ENCODE data around the gene CARHSP1. TPM values are rescaled to one million over a fixed set of nuclear protein-coding genes. Genes with fewer than 3 reads are reported as not detected.
"Not testable (repeated sequence)": the region's sequence is repeated elsewhere in the genome, so short reads cannot be mapped to it uniquely, and the experiment has no call there.

Gene CARHSP1
- total and polyA plus RNA-seq, 4 experiments from 2014 or later, result 33.2 to 57.2 (median 41.3) TPM

GRCh38 chr16:8845699-8846298 lies 23.0 kb downstream of the CARHSP1 start:
- Histone ChIP-seq H3K9me3 (ENCODE audit: control insufficient read depth in 1 of 2, low read length in 2 of 2) (no peaks in the 10 kb centered on the region), H3K27ac (ENCODE audit: low read depth, low read length) (no peak overlapping the region), H3K4me3 (ENCODE audit: low read length in 2 of 2) (no peak overlapping the region), H3K36me3 (ENCODE audit: insufficient read depth, low read length) (peaks cover 21% of the 10 kb centered on the region), H3K27me3 (ENCODE audit: insufficient read depth, low read length) (no peaks in the 10 kb centered on the region), H3K4me1 (ENCODE audit: insufficient read depth, low read length) (peaks cover 7% of the 10 kb centered on the region)
- Mint-ChIP-seq H3K4me3 (no peak overlapping the region), H3K9me3 (peaks cover 0 to 2% (median 0%) of the 10 kb centered on the region in 8 donors), H3K36me3 (peaks cover 14 to 42% of the 10 kb centered on the region in 2 donors), H3K27ac (peak overlapping the region in 1 of 7 donors; percentile 61), H3K4me1 (peaks cover 17 to 55% (median 30%) of the 10 kb centered on the region in 4 donors), H3K27me3 (no peaks in the 10 kb centered on the region)
- no peak for DNase-seq
- intact Hi-C loops (cut with micrococcal nuclease), result no loop called here
- ChIA-PET CTCF (ENCODE audit: partially characterized antibody) (no interaction called here), POLR2A (ENCODE audit: partially characterized antibody) (interaction anchor here (0.6 kb wide), 1 partner anchor 14 kb away, joined by 3 read pairs; no protein-coding TSS in a partner anchor)

- Mint-ChIP-seq H3K36me3 (peaks cover 11 to 23% of the 10 kb centered on the region in 2 donors), H3K4me3 (peak overlapping the region in 4 of 8 donors; percentile 2 to 57 (median 25)), H3K4me1 (peaks cover 7 to 39% (median 19%) of the 10 kb centered on the region in 4 donors), H3K27ac (peak overlapping the region in 3 of 7 donors; percentile 9 to 81 (median 33))
- POLR2A ChIA-PET (ENCODE audit: partially characterized antibody); H3K27ac ChIP-seq (ENCODE audit: low read depth, low read length); H3K27me3 ChIP-seq (ENCODE audit: insufficient read depth, low read length); H3K36me3 ChIP-seq (ENCODE audit: insufficient read depth, low read length); H3K27me3 Mint-ChIP-seq; H3K4me1 ChIP-seq (ENCODE audit: insufficient read depth, low read length); H3K9me3 ChIP-seq (ENCODE audit: control insufficient read depth in 1 of 2, low read length in 2 of 2); CTCF ChIA-PET (ENCODE audit: partially characterized antibody); intact Hi-C loops (cut with micrococcal nuclease); H3K4me3 ChIP-seq (ENCODE audit: low read length in 2 of 2); DNase-seq; H3K9me3 Mint-ChIP-seq: not testable (repeated sequence)
Measured at GRCh38 chr16:8843296-8843695, 25.5 kb downstream of the CARHSP1 start.

GRCh38 chr16:8842016-8842415 lies 26.8 kb downstream of the CARHSP1 start:
- H3K36me3 Mint-ChIP-seq, result peaks cover 11 to 12% of the 10 kb centered on the region in 2 donors
- DNase-seq, result not testable (repeated sequence)
- H3K27ac Mint-ChIP-seq, result peak overlapping the region; percentile 14 to 94 (median 78)

GRCh38 chr16:8837594-8837993 lies 31.2 kb downstream of the CARHSP1 start:
- intact Hi-C loops (cut with micrococcal nuclease); DNase-seq; H3K4me3 Mint-ChIP-seq; H3K9me3 Mint-ChIP-seq; H3K27me3 Mint-ChIP-seq; H3K27ac Mint-ChIP-seq; H3K27ac ChIP-seq (ENCODE audit: low read depth, low read length); H3K4me1 ChIP-seq (ENCODE audit: insufficient read depth, low read length); H3K27me3 ChIP-seq (ENCODE audit: insufficient read depth, low read length); POLR2A ChIA-PET (ENCODE audit: partially characterized antibody); H3K36me3 ChIP-seq (ENCODE audit: insufficient read depth, low read length); H3K9me3 ChIP-seq (ENCODE audit: control insufficient read depth in 1 of 2, low read length in 2 of 2); H3K36me3 Mint-ChIP-seq; CTCF ChIA-PET (ENCODE audit: partially characterized antibody); H3K4me3 ChIP-seq (ENCODE audit: low read length in 2 of 2): not testable (repeated sequence)
- peaks cover 10 to 20% (median 11%) of the 10 kb centered on the region in 4 donors for H3K4me1 Mint-ChIP-seq

More at GRCh38 chr16:8842016-8842415, 26.8 kb downstream of the CARHSP1 start:
- H3K36me3 ChIP-seq (ENCODE audit: insufficient read depth, low read length); CTCF ChIA-PET (ENCODE audit: partially characterized antibody); H3K27me3 ChIP-seq (ENCODE audit: insufficient read depth, low read length); POLR2A ChIA-PET (ENCODE audit: partially characterized antibody); H3K9me3 ChIP-seq (ENCODE audit: control insufficient read depth in 1 of 2, low read length in 2 of 2); H3K4me1 ChIP-seq (ENCODE audit: insufficient read depth, low read length); H3K27ac ChIP-seq (ENCODE audit: low read depth, low read length); H3K9me3 Mint-ChIP-seq; intact Hi-C loops (cut with micrococcal nuclease); H3K27me3 Mint-ChIP-seq; H3K4me3 ChIP-seq (ENCODE audit: low read length in 2 of 2): not testable (repeated sequence)
- peaks cover 7 to 39% (median 19%) of the 10 kb centered on the region in 4 donors for H3K4me1 Mint-ChIP-seq
- peak overlapping the region in 5 of 8 donors; percentile 3 to 62 (median 47) for H3K4me3 Mint-ChIP-seq

GRCh38 chr16:8836797-8837196 lies 32.0 kb downstream of the CARHSP1 start:
- H3K4me3 Mint-ChIP-seq; H3K4me1 ChIP-seq (ENCODE audit: insufficient read depth, low read length); H3K27ac Mint-ChIP-seq; H3K27me3 Mint-ChIP-seq; H3K9me3 ChIP-seq (ENCODE audit: control insufficient read depth in 1 of 2, low read length in 2 of 2); DNase-seq; POLR2A ChIA-PET (ENCODE audit: partially characterized antibody); H3K36me3 Mint-ChIP-seq; H3K9me3 Mint-ChIP-seq; H3K27me3 ChIP-seq (ENCODE audit: insufficient read depth, low read length); intact Hi-C loops (cut with micrococcal nuclease); H3K27ac ChIP-seq (ENCODE audit: low read depth, low read length); H3K36me3 ChIP-seq (ENCODE audit: insufficient read depth, low read length); H3K4me3 ChIP-seq (ENCODE audit: low read length in 2 of 2): not testable (repeated sequence)
- H3K4me1 Mint-ChIP-seq, result peaks cover 3 to 13% (median 5%) of the 10 kb centered on the region in 4 donors
- CTCF ChIA-PET (ENCODE audit: partially characterized antibody), result interaction anchor here (1.1 kb wide), 1 partner anchor 34 kb away, joined by 4 read pairs; no protein-coding TSS in a partner anchor

- peaks cover 0 to 13% (median 9%) of the 10 kb centered on the region in 4 donors for H3K4me1 Mint-ChIP-seq
- no peaks in the 10 kb centered on the region for H3K9me3 ChIP-seq (ENCODE audit: control insufficient read depth in 1 of 2, low read length in 2 of 2)
- no peak overlapping the region for H3K4me3 ChIP-seq (ENCODE audit: low read length in 2 of 2)
- H3K4me1 ChIP-seq (ENCODE audit: insufficient read depth, low read length), result no peaks in the 10 kb centered on the region
- no peaks in the 10 kb centered on the region for H3K27me3 ChIP-seq (ENCODE audit: insufficient read depth, low read length)
- H3K36me3 ChIP-seq (ENCODE audit: insufficient read depth, low read length), result peaks cover 23% of the 10 kb centered on the region
- DNase-seq, result no peak
- H3K27me3 Mint-ChIP-seq, result no peaks in the 10 kb centered on the region
- H3K9me3 Mint-ChIP-seq, result no peaks in the 10 kb centered on the region
- no peak overlapping the region for H3K27ac ChIP-seq (ENCODE audit: low read depth, low read length)
- ChIA-PET CTCF (ENCODE audit: partially characterized antibody) (no interaction called here), POLR2A (ENCODE audit: partially characterized antibody) (no interaction called here)
- peak overlapping the region; percentile 35 to 78 (median 60) for H3K27ac Mint-ChIP-seq
- peaks cover 12 to 36% of the 10 kb centered on the region in 2 donors for H3K36me3 Mint-ChIP-seq
- H3K4me3 Mint-ChIP-seq, result peak overlapping the region in 3 of 8 donors; percentile 46 to 53 (median 50)
- intact Hi-C loops (cut with micrococcal nuclease), result no loop called here
Measured at GRCh38 chr16:8832717-8833105, 36.1 kb downstream of the CARHSP1 start.

GRCh38 chr16:8831871-8832716 lies 36.7 kb downstream of the CARHSP1 start:
- CTCF ChIA-PET (ENCODE audit: partially characterized antibody), result no interaction called here
- Mint-ChIP-seq H3K27ac (peak overlapping the region in 3 of 7 donors; percentile 35 to 50 (median 40)), H3K4me3 (no peak overlapping the region), H3K27me3 (no peaks in the 10 kb centered on the region), H3K36me3 (peaks cover 12 to 37% of the 10 kb centered on the region in 2 donors), H3K4me1 (peaks cover 0 to 13% (median 9%) of the 10 kb centered on the region in 4 donors), H3K9me3 (no peaks in the 10 kb centered on the region)
- Histone ChIP-seq H3K9me3 (ENCODE audit: control insufficient read depth in 1 of 2, low read length in 2 of 2) (no peaks in the 10 kb centered on the region), H3K4me1 (ENCODE audit: insufficient read depth, low read length) (no peaks in the 10 kb centered on the region), H3K27ac (ENCODE audit: low read depth, low read length) (no peak overlapping the region), H3K4me3 (ENCODE audit: low read length in 2 of 2) (no peak overlapping the region), H3K27me3 (ENCODE audit: insufficient read depth, low read length) (no peaks in the 10 kb centered on the region), H3K36me3 (ENCODE audit: insufficient read depth, low read length) (peaks cover 23% of the 10 kb centered on the region)
- intact Hi-C loops (cut with micrococcal nuclease), result no loop called here
- no peak for DNase-seq
- POLR2A ChIA-PET (ENCODE audit: partially characterized antibody), result no interaction called here
